ENCODE data around the gene SLC36A3.

DNA sequence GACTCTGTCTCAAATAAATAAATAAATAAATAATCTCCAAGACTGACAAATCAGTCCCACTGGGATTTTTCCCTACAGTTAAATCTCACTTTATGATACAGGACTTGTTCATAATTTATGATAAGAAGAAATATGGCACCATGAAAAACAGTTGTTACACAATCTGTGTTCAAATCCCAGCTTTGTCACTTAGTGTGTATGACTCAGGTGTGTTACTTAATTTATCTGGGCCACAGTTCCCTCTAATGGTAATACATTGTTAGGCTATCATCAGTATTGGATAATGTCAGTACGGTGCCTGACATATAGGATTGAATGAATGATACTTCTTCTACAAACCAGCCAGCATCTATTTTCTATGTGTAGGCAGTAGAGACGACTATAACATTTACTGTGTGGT lies 23.1 kb downstream of the SLC36A3 start:
- TF ChIP-seq, protein P1, sequence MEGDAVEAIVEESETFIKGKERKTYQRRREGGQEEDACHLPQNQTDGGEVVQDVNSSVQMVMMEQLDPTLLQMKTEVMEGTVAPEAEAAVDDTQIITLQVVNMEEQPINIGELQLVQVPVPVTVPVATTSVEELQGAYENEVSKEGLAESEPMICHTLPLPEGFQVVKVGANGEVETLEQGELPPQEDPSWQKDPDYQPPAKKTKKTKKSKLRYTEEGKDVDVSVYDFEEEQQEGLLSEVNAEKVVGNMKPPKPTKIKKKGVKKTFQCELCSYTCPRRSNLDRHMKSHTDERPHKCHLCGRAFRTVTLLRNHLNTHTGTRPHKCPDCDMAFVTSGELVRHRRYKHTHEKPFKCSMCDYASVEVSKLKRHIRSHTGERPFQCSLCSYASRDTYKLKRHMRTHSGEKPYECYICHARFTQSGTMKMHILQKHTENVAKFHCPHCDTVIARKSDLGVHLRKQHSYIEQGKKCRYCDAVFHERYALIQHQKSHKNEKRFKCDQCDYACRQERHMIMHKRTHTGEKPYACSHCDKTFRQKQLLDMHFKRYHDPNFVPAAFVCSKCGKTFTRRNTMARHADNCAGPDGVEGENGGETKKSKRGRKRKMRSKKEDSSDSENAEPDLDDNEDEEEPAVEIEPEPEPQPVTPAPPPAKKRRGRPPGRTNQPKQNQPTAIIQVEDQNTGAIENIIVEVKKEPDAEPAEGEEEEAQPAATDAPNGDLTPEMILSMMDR (IDR thresholded peaks at IDR 0.05) = no peak
- no peak for TF ChIP-seq POLR2AphosphoS5 (IDR thresholded peaks at IDR 0.05)
